Body of pancreas (tissue), 4 donors: ENCODE measurements around the gene CLINT1. TPM values are rescaled to one million over a fixed set of nuclear protein-coding genes. Genes with fewer than 3 reads are reported as not detected.
A peak's percentile ranks its signal among the peaks of the same experiment; 100 is the strongest.

Experiments
- ATAC-seq: fragments of 150-250 bp; one replicate; pipeline ENCODE4 v1.9.1; 2016
- DNase-seq, 4 donors: peaks; one replicate each; pipeline ENCODE4 v3.0.0-alpha.2; 2019
- H3K27ac ChIP-seq, 4 donors: fragments of 200-600 bp; sonication (generic); 1 replicate in 3 of 4; 2 replicates in 1 of 4; pipeline versions ENCODE4 v1.5.1 to v1.6.1; 2016 to 2019; ENCODE audit warnings: mild to moderate bottlenecking in 1 of 4, mixed read lengths in 1 of 4, moderate library complexity in 1 of 4
- H3K27me3 ChIP-seq, 2 donors: fragments of 200-600 bp; sonication (generic); one replicate each; pipeline ENCODE4 v1.6.0; 2016; ENCODE audit warnings: mild to moderate bottlenecking in 1 of 2
- H3K36me3 ChIP-seq, 2 donors: fragments of 200-600 bp; sonication (generic); replicated peaks in 1 of 2; 2 replicates each; pipeline ENCODE4 v1.5.1; 2016; ENCODE audit warnings: low read depth in 2 of 2; ENCODE audit not compliant: insufficient read depth in 1 of 2
- H3K4me1 ChIP-seq: fragments of 200-600 bp; sonication (generic); one replicate; pipeline ENCODE4 v1.6.0; 2016
- H3K4me3 ChIP-seq, 2 donors: fragments of 200-600 bp; sonication (generic); 1 replicate in 1 of 2; 2 replicates in 1 of 2; pipeline ENCODE4 v1.5.1; 2016 to 2019
- H3K9me3 ChIP-seq, 3 donors: fragments of 200-600 bp; sonication (generic); 1 replicate in 2 of 3; 2 replicates in 1 of 3; pipeline ENCODE4 v1.5.1; 2016
- POLR2A ChIP-seq, 3 donors: fragments of 450-650 bp; IDR thresholded peaks; one replicate each; pipeline ENCODE4 v1.6.1; 2016; ENCODE audit warnings: antibody characterized with exemption in 3 of 3, mild to moderate bottlenecking in 2 of 3
- WGBS, 2 donors: methylation state at CpG; one replicate each; pipeline ENCODE4 v1.1.5; 2017; 5-methylcytosine and 5-hydroxymethylcytosine counted together
- intact Hi-C: fragments of 100-400 bp; cut with DNase I; formaldehyde crosslinking; loops from one replicate; pipeline ENCODE4 v1.15.1; 2023
- total RNA-seq, 2 donors: library from RNA; depleted of rRNA; stranded (reverse); fragments of >200 nt; gene quantifications; one replicate each; pipeline ENCODE4 v1.1.0, GENCODE V29; 2016
- TF ChIP-seq, protein P1 (sequence below), 7 experiments: fragments of 450-650 bp in 4 of 7; fragments of 200-600 bp in 3 of 7; sonication (generic) in 3 of 7; IDR thresholded peaks; one replicate each; pipeline ENCODE4 v1.5.1; 2016 to 2019; ENCODE audit warnings: antibody characterized with exemption in 7 of 7

The CLINT1 gene
- total RNA-seq, 2 donors from 2014 or later, result 59.0 to 75.8 TPM

DNA sequence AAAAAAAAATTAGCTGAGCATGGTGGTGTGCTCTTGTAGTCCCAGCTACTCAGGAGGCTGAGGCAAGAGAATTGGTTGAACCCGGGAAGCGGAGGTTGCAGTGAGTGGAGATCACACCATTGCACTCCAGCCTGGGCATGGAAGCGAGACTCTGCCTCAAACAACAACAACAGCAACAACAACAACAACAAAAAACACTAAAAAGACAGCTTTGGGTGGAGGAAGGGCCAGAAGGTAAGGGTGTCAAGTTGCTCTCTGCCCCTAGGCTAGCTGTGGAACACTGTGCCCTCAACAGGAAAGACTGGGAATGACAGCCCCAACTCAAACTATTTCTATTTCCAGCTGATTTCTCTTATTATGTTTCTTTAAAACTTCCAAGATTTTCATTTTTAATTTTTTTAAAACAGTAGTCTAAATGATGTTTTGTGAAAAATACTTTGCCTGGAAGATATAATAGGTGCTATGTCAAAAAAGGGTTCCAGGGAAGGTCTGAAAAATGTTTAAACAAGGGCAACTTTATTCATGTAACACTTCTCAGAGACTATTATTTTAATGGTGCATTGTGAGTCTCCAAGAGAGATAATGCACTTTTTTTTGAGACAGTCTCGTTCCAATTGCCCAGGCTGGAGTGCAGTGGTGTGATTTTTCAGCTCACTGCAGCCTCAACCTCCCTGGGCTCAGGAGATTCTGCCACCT is 29.9 kb downstream of the CLINT1 start:
- no peak for DNase-seq
- Histone ChIP-seq H3K36me3 (no peaks in the 10 kb centered on the region), H3K4me3 (no peak overlapping the region), H3K4me1 (peaks cover 16% of the 10 kb centered on the region), H3K27ac (no peak overlapping the region), H3K9me3 (no peaks in the 10 kb centered on the region), H3K27me3 (no peaks in the 10 kb centered on the region)
- intact Hi-C loops, result no loop called here
- WGBS, 2 donors, result 91 to 93% methylated on average over 4 of the region's 4 CpGs
- ATAC-seq, result no peak
- no peak for TF ChIP-seq POLR2A (IDR thresholded peaks at IDR 0.05)
- TF ChIP-seq, protein P1, sequence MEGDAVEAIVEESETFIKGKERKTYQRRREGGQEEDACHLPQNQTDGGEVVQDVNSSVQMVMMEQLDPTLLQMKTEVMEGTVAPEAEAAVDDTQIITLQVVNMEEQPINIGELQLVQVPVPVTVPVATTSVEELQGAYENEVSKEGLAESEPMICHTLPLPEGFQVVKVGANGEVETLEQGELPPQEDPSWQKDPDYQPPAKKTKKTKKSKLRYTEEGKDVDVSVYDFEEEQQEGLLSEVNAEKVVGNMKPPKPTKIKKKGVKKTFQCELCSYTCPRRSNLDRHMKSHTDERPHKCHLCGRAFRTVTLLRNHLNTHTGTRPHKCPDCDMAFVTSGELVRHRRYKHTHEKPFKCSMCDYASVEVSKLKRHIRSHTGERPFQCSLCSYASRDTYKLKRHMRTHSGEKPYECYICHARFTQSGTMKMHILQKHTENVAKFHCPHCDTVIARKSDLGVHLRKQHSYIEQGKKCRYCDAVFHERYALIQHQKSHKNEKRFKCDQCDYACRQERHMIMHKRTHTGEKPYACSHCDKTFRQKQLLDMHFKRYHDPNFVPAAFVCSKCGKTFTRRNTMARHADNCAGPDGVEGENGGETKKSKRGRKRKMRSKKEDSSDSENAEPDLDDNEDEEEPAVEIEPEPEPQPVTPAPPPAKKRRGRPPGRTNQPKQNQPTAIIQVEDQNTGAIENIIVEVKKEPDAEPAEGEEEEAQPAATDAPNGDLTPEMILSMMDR (IDR thresholded peaks at IDR 0.05), result peak in 2 of 7 experiments; percentile 17 to 34

DNA sequence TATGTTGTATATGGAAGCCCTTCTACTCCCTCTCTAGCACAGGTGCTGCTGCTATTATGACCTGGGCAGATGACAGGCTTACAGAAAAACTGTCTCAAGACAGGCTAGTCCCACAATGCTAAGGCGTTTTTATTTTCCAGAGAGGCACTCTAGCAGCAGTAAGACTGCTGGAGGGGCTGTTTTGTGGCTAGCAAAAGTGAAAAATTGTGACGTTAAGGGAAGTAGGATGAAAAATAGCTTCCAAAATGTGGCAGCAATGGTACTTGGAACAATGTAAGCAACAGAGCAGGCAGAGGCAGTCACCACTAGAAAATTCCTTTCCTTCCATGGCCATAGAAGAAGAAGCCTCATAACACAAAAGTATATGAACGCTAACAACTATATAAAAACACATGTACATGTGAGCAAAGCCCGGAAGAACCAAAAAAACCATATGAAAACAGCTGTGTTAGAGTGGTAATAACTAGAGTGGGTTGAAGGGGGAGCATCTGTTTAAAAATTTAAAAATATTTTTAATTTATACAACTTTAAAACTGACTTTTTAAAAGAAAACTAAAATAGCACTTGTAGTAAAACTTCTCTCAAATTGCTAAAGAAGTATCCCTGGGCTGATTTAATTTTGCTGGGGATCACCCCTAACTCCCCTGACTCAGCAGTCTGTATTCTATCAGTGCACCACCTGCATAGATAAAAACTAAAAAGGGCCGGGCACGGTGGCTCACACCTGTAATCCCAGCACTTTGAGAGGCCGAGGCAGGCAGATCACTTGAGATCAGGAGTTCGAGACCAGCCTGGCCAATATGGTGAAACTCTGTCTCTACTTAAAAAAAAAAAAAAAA is 30.6 kb downstream of the CLINT1 start:
- WGBS, 2 donors, result 46 to 60% methylated on average over 8 of the region's 8 CpGs
- Histone ChIP-seq H3K9me3 (no peaks in the 10 kb centered on the region), H3K36me3 (no peaks in the 10 kb centered on the region), H3K27me3 (no peaks in the 10 kb centered on the region), H3K4me3 (no peak overlapping the region), H3K4me1 (peaks cover 16% of the 10 kb centered on the region), H3K27ac (peak overlapping the region in 3 of 4 donors; percentile 16 to 48 (median 31))
- no peak for TF ChIP-seq POLR2A (IDR thresholded peaks at IDR 0.05)
- TF ChIP-seq, protein P1 (IDR thresholded peaks at IDR 0.05), result no peak
- ATAC-seq (no peak), DNase-seq (no peak)
- intact Hi-C loops, result no loop called here

DNA sequence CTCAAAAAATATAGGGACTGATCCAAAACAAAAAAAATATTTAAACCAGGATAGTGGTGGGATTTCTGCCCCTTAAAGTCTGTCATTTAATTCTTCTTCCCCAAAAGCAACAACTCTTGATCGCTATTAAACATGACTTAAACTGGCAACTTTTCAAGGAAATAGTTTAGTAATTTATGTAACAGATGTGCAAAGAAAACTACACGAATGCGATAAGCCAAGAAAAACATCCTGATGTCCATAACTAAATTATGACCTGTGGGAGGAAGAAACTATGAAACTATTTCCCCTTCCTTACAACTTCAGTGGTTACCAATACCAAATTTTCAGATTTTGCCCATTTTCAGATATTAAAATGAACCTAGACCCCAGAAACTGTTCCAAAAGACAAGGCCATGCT is 31.5 kb downstream of the CLINT1 start:
- peaks cover 19% of the 10 kb centered on the region for H3K4me1 ChIP-seq

DNA sequence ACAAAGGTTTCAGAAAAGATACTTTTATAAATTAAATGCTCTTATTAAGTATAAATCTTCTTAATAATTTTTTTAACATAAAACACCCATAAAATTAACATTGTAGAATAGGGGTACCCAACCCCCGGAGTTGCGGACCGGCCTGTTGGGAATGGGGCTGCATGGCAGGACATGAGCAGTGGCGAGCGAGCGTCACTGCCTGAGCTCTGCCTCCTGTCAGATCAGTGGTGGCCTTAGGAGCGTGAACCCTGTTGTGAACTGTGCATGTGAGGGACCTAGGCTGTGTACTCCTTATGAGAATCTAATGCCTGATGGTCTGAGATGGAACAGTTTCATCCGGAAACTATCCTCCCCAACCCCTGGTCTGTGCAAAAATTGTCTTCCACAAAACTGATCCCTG is 35.3 kb downstream of the CLINT1 start:
- ATAC-seq, result no peak
- H3K27ac ChIP-seq, result no peak overlapping the region
- intact Hi-C loops, result no loop called here
- H3K27me3 ChIP-seq, result no peaks in the 10 kb centered on the region
- H3K36me3 ChIP-seq, result no peaks in the 10 kb centered on the region
- DNase-seq, result no peak
- peaks cover 56% of the 10 kb centered on the region for H3K4me1 ChIP-seq
- H3K4me3 ChIP-seq, result no peak overlapping the region
- 93 to 95% methylated on average over 8 of the region's 8 CpGs for WGBS, 2 donors
- no peaks in the 10 kb centered on the region for H3K9me3 ChIP-seq
- no peak for TF ChIP-seq POLR2A (IDR thresholded peaks at IDR 0.05)
- TF ChIP-seq, protein P1 (IDR thresholded peaks at IDR 0.05), result no peak

More for the DNA sequence above, 31.5 kb downstream of the CLINT1 start:
- no peaks in the 10 kb centered on the region for H3K27me3 ChIP-seq
- DNase-seq (no peak), ATAC-seq (no peak)
- intact Hi-C loops, result no loop called here
- H3K36me3 ChIP-seq, result no peaks in the 10 kb centered on the region
- 1 to 6% methylated on average over 3 of the region's 3 CpGs for WGBS, 2 donors
- TF ChIP-seq POLR2A (IDR thresholded peaks at IDR 0.05), result no peak
- TF ChIP-seq, protein P1 (IDR thresholded peaks at IDR 0.05), result no peak
- H3K27ac ChIP-seq, result peak overlapping the region in 3 of 4 donors; percentile 16 to 48 (median 31)
- no peak overlapping the region for H3K4me3 ChIP-seq
- no peaks in the 10 kb centered on the region for H3K9me3 ChIP-seq
